Kidney epithelial cell (primary cell): ENCODE results near the gene PATJ. TPM values are rescaled to one million over a fixed set of nuclear protein-coding genes. Genes with fewer than 3 reads are reported as not detected.

ENCODE experiments used
- DNase-seq: peaks from one replicate; pipeline ENCODE4 v3.0.0-alpha.2; 2010; ENCODE audit warnings: low read depth
- H3K27me3 ChIP-seq: 2 replicates; pipeline ENCODE4 v1.6.0; 2011; ENCODE audit warnings: low read length; ENCODE audit not compliant: control insufficient read depth, insufficient read depth
- H3K36me3 ChIP-seq: 2 replicates; pipeline ENCODE4 v1.5.1; 2011; ENCODE audit warnings: low read length; ENCODE audit not compliant: control insufficient read depth, insufficient read depth
- H3K4me3 ChIP-seq: 2 replicates; pipeline ENCODE4 v1.5.1; 2011; ENCODE audit warnings: low read depth, mild to moderate bottlenecking, control low read depth, low read length
- total RNA-seq: library from RNA; depleted of rRNA; stranded (reverse); fragments of >200 nt; gene quantifications from 2 replicates; pipeline ENCODE4 v1.2.3, GENCODE V29; 2015
- TF ChIP-seq, protein P1 (sequence below): IDR thresholded peaks from 2 replicates; pipeline ENCODE4 v1.5.1; 2011; ENCODE audit warnings: mild to moderate bottlenecking, moderate library complexity, low read length, control low read depth, inconsistent platforms; ENCODE audit not compliant: insufficient read depth, poor library complexity, severe bottlenecking

Gene PATJ
- total RNA-seq, 1 donor from 2014 or later, result 27.1 TPM

DNA sequence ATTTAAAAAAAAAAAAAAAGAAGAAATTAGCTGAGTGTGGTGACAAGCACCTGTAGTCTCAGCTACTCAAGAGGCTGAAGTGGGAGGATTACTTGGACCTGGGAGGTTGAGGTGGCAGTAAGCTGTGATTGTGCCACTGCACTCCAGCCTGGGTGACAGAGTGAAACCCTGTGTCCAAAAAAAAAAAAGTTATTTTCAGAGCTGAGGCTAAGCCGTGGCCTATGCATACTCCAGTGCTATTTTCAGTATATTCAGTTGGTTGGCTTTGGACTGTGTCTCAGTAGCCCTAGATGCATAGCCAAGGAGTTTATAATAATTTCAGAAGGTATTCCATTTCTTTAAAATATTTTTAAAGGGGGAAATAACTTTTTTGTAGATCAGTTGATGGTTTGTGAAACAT, 311.9 kb downstream of the PATJ start:
- Histone ChIP-seq H3K27me3 (no peaks in the 10 kb centered on the region), H3K36me3 (no peaks in the 10 kb centered on the region), H3K4me3 (no peak overlapping the region)
- DNase-seq, result no peak
- TF ChIP-seq, protein P1, sequence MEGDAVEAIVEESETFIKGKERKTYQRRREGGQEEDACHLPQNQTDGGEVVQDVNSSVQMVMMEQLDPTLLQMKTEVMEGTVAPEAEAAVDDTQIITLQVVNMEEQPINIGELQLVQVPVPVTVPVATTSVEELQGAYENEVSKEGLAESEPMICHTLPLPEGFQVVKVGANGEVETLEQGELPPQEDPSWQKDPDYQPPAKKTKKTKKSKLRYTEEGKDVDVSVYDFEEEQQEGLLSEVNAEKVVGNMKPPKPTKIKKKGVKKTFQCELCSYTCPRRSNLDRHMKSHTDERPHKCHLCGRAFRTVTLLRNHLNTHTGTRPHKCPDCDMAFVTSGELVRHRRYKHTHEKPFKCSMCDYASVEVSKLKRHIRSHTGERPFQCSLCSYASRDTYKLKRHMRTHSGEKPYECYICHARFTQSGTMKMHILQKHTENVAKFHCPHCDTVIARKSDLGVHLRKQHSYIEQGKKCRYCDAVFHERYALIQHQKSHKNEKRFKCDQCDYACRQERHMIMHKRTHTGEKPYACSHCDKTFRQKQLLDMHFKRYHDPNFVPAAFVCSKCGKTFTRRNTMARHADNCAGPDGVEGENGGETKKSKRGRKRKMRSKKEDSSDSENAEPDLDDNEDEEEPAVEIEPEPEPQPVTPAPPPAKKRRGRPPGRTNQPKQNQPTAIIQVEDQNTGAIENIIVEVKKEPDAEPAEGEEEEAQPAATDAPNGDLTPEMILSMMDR, result no peak

DNA sequence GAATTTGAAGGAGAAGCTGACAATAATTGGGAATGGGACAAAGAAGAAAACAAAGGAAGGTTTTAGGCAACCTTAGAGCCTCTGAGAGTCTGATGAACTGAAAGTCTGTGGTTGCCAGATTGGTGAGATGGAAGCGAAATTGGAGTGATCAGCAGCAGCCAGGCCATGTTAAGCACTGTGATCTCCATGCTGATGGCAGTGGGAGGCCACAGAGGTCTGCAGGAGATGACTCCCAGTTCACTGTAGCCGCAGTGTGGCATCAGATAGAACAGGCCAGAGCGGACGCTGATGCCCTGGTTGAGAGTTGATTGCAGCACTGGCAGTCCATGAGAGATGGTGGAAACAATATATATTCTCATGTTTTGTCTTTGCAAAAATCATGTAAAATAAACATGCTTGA, 314.9 kb downstream of the PATJ start:
- no peak overlapping the region for H3K4me3 ChIP-seq
- TF ChIP-seq, protein P1, result no peak
- DNase-seq, result no peak
- H3K36me3 ChIP-seq, result no peaks in the 10 kb centered on the region
- H3K27me3 ChIP-seq, result no peaks in the 10 kb centered on the region

- no peak for DNase-seq
- Histone ChIP-seq H3K4me3 (no peak overlapping the region), H3K36me3 (no peaks in the 10 kb centered on the region), H3K27me3 (no peaks in the 10 kb centered on the region)
- TF ChIP-seq, protein P1, result no peak
Observed at GRCh38 chr1:62057641-62058290, 315.5 kb downstream of the PATJ start.

DNA sequence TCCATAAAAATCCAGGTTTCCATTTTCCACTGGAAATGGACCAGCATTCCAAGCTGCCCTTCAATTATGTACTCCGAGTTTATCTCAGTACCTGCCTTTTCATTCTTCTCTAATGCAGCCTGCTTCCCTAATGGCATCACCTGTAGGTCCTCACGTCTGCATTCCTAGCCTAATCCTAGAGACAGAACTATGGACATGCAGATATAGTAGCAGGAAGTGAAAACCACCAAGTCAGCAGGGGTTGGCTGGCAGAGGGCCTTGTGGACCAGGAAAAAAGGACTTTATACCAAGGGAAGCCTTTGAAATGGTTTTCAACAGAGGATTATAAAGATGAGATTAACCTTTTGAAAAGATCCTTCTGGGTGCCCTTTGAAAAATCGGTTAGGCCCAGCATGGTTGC, 316.7 kb downstream of the PATJ start:
- TF ChIP-seq, protein P1, result no peak

GRCh38 chr1:62062087-62062486, 319.8 kb downstream of the PATJ start:
- no peak for DNase-seq
- H3K4me3 ChIP-seq, result no peak overlapping the region
- TF ChIP-seq, protein P1, result no peak
- no peaks in the 10 kb centered on the region for H3K36me3 ChIP-seq
- no peaks in the 10 kb centered on the region for H3K27me3 ChIP-seq

More for the DNA sequence above, 316.7 kb downstream of the PATJ start:
- no peak for DNase-seq
- Histone ChIP-seq H3K27me3 (no peaks in the 10 kb centered on the region), H3K36me3 (no peaks in the 10 kb centered on the region), H3K4me3 (no peak overlapping the region)

GRCh38 chr1:62064829-62065407, 322.6 kb downstream of the PATJ start:
- Histone ChIP-seq H3K4me3 (no peak overlapping the region), H3K27me3 (no peaks in the 10 kb centered on the region), H3K36me3 (no peaks in the 10 kb centered on the region)
- TF ChIP-seq, protein P1, result no peak
- no peak for DNase-seq
